ENCODE data around the gene TRIB2. TPM values are rescaled to one million over a fixed set of nuclear protein-coding genes. Genes with fewer than 3 reads are reported as not detected.

Gene TRIB2
- total RNA-seq: 100 to 1,000 TPM; 157 to 160 TPM

GRCh38 chr2:12716282-12717190 lies at the start of gene TRIB2:
Gene TRIB2, plus strand, starts transcription at chr2:12716936. Its CDS starts 1,372 bp downstream, at chr2:12718308.

Small RNA genes lying within 50 kb of the gene (microRNA-seq; reads per million reads assigned to microRNA genes)
- not detected for gene MIR3125 (ENCODE audit: borderline microRNAs expressed, borderline replicate concordance)

All from activated naive CD4-positive, alpha-beta T cell treated with anti-CD3 and anti-CD28 coated beads, Interleukin-2, amount 10 ng/mL, durations not matched to agents 5 hours and 36 hours (primary cell).